ENCODE measurements around the gene LSS. TPM values are rescaled to one million over a fixed set of nuclear protein-coding genes. Genes with fewer than 3 reads are reported as not detected.

LSS gene
- total and polyA plus RNA-seq, 2 of the 4 experiments (the other 2 are of a cell fraction), result 43.4 to 58.1 TPM

DNA sequence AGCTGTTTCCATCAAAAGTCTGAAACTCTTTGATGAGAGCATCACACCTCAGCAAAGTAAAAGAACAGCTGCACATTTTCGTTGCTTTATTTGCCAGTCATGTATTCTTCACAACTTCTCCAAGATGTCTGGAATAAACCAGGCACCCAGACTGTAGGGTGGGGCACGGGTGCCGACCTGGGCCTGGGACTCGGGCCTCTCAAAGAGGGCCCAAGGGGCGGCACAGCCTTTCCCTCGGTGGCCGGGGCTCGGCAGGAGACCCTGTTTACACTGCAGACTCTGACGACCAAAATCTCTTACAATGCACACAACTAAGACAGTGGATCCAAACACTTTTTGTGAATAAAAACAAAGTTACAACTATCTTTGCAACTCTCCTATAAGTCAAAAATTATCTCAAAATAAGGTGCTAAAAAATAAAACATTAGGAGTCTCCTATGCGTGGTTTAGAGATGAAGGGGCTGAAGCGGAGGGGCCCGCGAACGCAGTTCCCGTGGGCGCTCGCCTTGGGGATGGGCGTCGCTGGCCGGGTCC lies 696 bp downstream of the LSS start:
- DNase-seq (no peak), ATAC-seq (ENCODE audit: low read depth) (no peak)
- H3K36me3 ChIP-seq (ENCODE audit: control insufficient read depth, insufficient read depth, low read length), result peaks cover 9% of the 10 kb centered on the region
- dilution Hi-C loops (cut with HindIII; ENCODE audit: low sequenced_read_pairs, unreplicated experiment), result no loop called here
- intact Hi-C loops (cut with micrococcal nuclease), result loop anchor here (1.0 to 2.0 kb wide), 2 partner anchors 85 to 255 kb away; no protein-coding TSS in a partner anchor
- H3K79me1 ChIP-seq (ENCODE audit: low read depth in 1 of 2, low read length in 2 of 2), result peaks cover 9 to 56% of the 10 kb centered on the region in 2 experiments; a peak in 3 of 4 replicates
- no peak overlapping the region for H2BK120ac ChIP-seq (ENCODE audit: low read depth, low read length)
- peak overlapping the region; percentile 13; the same call in 1 of the 2 replicates for H3K4ac ChIP-seq (ENCODE audit: low read depth, low read length)
- BruUV-seq (replicated peaks), result no TSS peak
- peak overlapping the region; percentile 67 for H3K23ac ChIP-seq (ENCODE audit: low read depth, low read length)
- H4K5ac ChIP-seq (ENCODE audit: low read depth, low read length), result no peak overlapping the region
- no peak overlapping the region for H2BK20ac ChIP-seq (ENCODE audit: low read depth, low read length)
- in situ Hi-C loops (cut with MboI; ENCODE audit: low sequenced_read_pairs), result no loop called here
- H3K4me2 ChIP-seq (ENCODE audit: low read depth, low read length), result peak overlapping the region; percentile 82
- H3K9me3 ChIP-seq (ENCODE audit: control insufficient read depth, insufficient read depth, low read length), result no peaks in the 10 kb centered on the region
- H2AFZ ChIP-seq (replicated peaks; ENCODE audit: low read length, poor library complexity), result peak overlapping the region; percentile 91
- ChIA-PET POLR2A (ENCODE audit: unreplicated experiment) (no interaction called here), CTCF (no interaction called here)
- H2BK15ac ChIP-seq (ENCODE audit: low read depth, low read length), result no peak overlapping the region
- peak overlapping the region in 1 of 2 experiments; percentile 8; a peak in 1 of 4 replicates for H4K8ac ChIP-seq (ENCODE audit: low read depth in 2 of 2, low read length in 2 of 2)
- no peak for TF ChIP-seq RCOR1 (IDR thresholded peaks at IDR 0.05; ENCODE audit: insufficient replicate concordance, low read length)
- TF ChIP-seq, protein P1, sequence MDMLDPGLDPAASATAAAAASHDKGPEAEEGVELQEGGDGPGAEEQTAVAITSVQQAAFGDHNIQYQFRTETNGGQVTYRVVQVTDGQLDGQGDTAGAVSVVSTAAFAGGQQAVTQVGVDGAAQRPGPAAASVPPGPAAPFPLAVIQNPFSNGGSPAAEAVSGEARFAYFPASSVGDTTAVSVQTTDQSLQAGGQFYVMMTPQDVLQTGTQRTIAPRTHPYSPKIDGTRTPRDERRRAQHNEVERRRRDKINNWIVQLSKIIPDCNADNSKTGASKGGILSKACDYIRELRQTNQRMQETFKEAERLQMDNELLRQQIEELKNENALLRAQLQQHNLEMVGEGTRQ (IDR thresholded peaks at IDR 0.05; ENCODE audit: low read depth, low read length), result no peak
- TF ChIP-seq POLR2A (IDR thresholded peaks at IDR 0.05; ENCODE audit: low read depth, low read length), result no peak
- no peak for TF ChIP-seq CTCF (conservative IDR thresholded peaks at IDR 0.05; ENCODE audit: low read depth, low read length)
- TF ChIP-seq RAD21 (IDR thresholded peaks at IDR 0.05; ENCODE audit: low read length), result no peak
- no peak for TF ChIP-seq NFE2L2 (IDR thresholded peaks at IDR 0.05; ENCODE audit: low read depth, low read length)
- TF ChIP-seq RFX5 (IDR thresholded peaks at IDR 0.05; ENCODE audit: low read depth, low read length), result no peak
- TF ChIP-seq MAFK (IDR thresholded peaks at IDR 0.05; ENCODE audit: low read depth, low read length), result no peak
- no peak for TF ChIP-seq SMC3 (IDR thresholded peaks at IDR 0.05; ENCODE audit: low read depth, low read length)
- no peak for TF ChIP-seq CHD1 (IDR thresholded peaks at IDR 0.05; ENCODE audit: low read depth, low read length)
- no peak for TF ChIP-seq MXI1 (IDR thresholded peaks at IDR 0.05; ENCODE audit: borderline replicate concordance, low read depth, low read length)
- no peak for TF ChIP-seq CEBPB (IDR thresholded peaks at IDR 0.05; ENCODE audit: low read depth, low read length)
- TF ChIP-seq ELK1 (IDR thresholded peaks at IDR 0.05; ENCODE audit: borderline replicate concordance, low read depth, low read length), result no peak
- peaks cover 20% of the 10 kb centered on the region; the same call in 1 of the 2 replicates for H4K20me1 ChIP-seq (ENCODE audit: insufficient read depth, low read length)
- no peaks in the 10 kb centered on the region for H3K27me3 ChIP-seq (ENCODE audit: control insufficient read depth, insufficient read depth, low read length)
- H3K27ac ChIP-seq (ENCODE audit: insufficient read depth, low read length), result peak overlapping the region; percentile 47
- peak overlapping the region; percentile 98 for H3K4me3 ChIP-seq (ENCODE audit: insufficient read depth, low read depth, low read length)
- H3K9ac ChIP-seq (ENCODE audit: low read depth, low read length), result peak overlapping the region; percentile 77
- H2AK9ac ChIP-seq (replicated peaks; ENCODE audit: low read depth, low read length, poor library complexity), result peak overlapping the region; percentile 93
- no peak overlapping the region for H4K91ac ChIP-seq (ENCODE audit: insufficient read depth, low read depth, low read length)
- H3K9me1 ChIP-seq (ENCODE audit: insufficient read depth, low read length), result peaks cover 13% of the 10 kb centered on the region
- H3K18ac ChIP-seq (ENCODE audit: low read depth, low read length), result no peak overlapping the region
- H3K4me1 ChIP-seq (ENCODE audit: control insufficient read depth, insufficient read depth, low read length), result peaks cover 13% of the 10 kb centered on the region
- no peak overlapping the region; the same call in 1 of the 2 replicates for H3K56ac ChIP-seq (ENCODE audit: extremely low read depth, insufficient read depth, low read length)
- 0 out of 2 replicates have a peak overlapping the region, but pooled peaks have one; percentile 0 for H2AK5ac ChIP-seq (ENCODE audit: low read depth, low read length)
- 0% methylated on average over 3 of the region's 20 CpGs; no CpG with 5 or more reads in 1 of the 2 experiments for WGBS, 2 experiments (ENCODE audit: extremely low coverage in 2 of 2, insufficient read length in 1 of 2)
- peak overlapping the region; percentile 51 for H2BK5ac ChIP-seq (ENCODE audit: low read depth, low read length, poor library complexity, severe bottlenecking)
- H3K14ac ChIP-seq (replicated peaks; ENCODE audit: low read depth, low read length), result peak overlapping the region; percentile 69
